Measurements from ENCODE around the gene ETV3L.

- no peak for TF ChIP-seq EZH2phosphoT487 (IDR thresholded peaks at IDR 0.05; ENCODE audit: insufficient read depth, low read depth)
- no peak for TF ChIP-seq EZH2 (IDR thresholded peaks at IDR 0.05; ENCODE audit: insufficient read depth, poor library complexity, severe bottlenecking)
Observed at GRCh38 chr1:157090196-157090647, 9.4 kb downstream of the ETV3L start.

Measured in GM23248 (cell line).